HG03565 (cell line): ENCODE results near the gene HIVEP1.
"Not testable (repeated sequence)": the region's sequence is repeated elsewhere in the genome, so short reads cannot be mapped to it uniquely, and the experiment has no call there.

ENCODE experiments used
- ATAC-seq: cut with Tn5 transposase; IDR thresholded peaks from one replicate; pipeline ENCODE4 v1.9.1; 2021; ENCODE audit warnings: mild to moderate bottlenecking, moderate library complexity; ENCODE audit not compliant: unreplicated experiment

HIVEP1 gene

DNA sequence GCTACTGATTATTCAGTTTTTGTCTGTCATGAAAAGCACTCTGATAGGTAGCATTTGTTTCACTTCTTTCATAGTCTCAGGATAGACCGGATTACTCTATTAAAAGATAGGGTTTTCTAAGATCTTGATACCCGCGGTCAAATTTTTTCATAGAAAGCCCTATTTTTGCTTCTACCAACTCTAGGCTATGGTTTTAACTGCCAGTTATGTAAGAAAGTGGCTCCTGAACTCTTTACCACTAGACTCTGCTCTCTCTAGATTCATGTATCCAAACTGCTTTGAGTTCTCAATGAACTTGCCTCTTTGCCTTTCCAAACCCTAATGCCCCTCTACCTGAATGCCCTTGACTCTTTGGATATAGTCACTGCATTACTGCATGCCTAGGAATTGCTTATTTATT is 70.3 kb downstream of the HIVEP1 start:
- ATAC-seq, result no peak

- ATAC-seq, result no peak
Measured at GRCh38 chr6:12083302-12083701, 71.2 kb downstream of the HIVEP1 start.

GRCh38 chr6:12083763-12084162 is 71.7 kb downstream of the HIVEP1 start:
- no peak for ATAC-seq

DNA sequence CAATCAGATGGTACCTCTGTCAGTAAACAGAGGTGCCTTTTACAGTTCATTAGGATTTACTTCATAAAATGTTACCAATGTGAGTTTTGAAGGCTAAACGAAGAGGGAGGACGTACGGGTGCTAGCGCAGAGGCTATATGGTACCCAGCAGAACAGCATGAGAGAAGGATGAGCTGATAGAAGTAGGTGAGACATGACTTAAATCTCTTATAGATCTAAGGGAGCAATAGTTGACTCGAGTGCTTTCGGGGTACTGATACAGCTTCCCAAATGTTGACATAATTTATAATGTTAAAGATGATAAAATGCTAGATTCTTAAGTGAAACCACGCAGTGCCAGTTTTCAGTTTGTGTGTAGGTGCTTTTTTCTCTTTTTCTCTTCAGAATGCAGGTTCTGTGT is 72.6 kb downstream of the HIVEP1 start:
- no peak for ATAC-seq

- ATAC-seq, result no peak
Measured at GRCh38 chr6:12088531-12088930, 76.4 kb downstream of the HIVEP1 start.

- no peak for ATAC-seq
Measured at GRCh38 chr6:12090714-12091113, 78.6 kb downstream of the HIVEP1 start.

- no peak for ATAC-seq
Measured at GRCh38 chr6:12092762-12093161, 80.7 kb downstream of the HIVEP1 start.

GRCh38 chr6:12094689-12095088 is 82.6 kb downstream of the HIVEP1 start:
- ATAC-seq, result no peak

DNA sequence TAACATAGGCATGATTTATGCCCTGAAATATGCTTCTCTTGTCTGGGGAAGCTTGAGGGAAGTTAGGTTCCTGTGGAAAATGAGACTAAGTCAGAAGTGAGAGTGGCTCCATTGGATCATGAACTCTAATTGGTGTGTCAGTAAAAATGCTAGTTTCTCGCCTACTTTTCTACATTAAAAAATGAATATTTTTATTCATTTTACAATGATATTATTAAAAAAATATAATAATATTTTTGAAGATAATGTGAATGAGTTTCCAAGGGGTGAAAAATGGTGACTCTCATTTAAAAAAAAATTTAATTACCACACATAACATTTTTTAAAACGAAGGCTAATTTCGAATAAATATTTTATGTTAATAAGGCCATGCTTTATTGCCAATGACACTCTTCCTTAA is 84.2 kb downstream of the HIVEP1 start:
- no peak for ATAC-seq

- no peak for ATAC-seq
Measured at GRCh38 chr6:12097791-12098190, 85.7 kb downstream of the HIVEP1 start.

- ATAC-seq, result no peak
Measured at GRCh38 chr6:12099623-12100338, 87.7 kb downstream of the HIVEP1 start.

- no peak for ATAC-seq
Measured at GRCh38 chr6:12101048-12101447, 88.9 kb downstream of the HIVEP1 start.

GRCh38 chr6:12101653-12102312 is 89.7 kb downstream of the HIVEP1 start:
- ATAC-seq, result no peak

DNA sequence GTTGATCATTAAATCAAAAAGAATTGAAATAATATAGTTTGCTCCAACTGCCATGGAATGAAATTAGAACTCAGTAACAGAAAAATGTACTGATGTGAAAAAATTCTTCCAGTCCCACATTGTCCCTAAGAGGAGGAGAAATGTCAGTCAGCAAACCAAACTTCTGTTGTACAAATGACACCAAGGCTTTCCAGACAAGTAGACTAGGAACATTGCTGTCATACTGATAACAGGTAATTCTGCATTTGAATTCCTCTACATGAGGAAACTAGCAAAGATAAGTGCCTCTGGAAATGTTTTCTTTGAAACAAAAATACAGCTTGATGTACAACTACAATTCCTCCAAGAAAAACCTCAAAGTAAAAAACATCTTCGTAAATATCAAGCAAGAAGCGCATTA is 90.2 kb downstream of the HIVEP1 start:
- no peak for ATAC-seq

DNA sequence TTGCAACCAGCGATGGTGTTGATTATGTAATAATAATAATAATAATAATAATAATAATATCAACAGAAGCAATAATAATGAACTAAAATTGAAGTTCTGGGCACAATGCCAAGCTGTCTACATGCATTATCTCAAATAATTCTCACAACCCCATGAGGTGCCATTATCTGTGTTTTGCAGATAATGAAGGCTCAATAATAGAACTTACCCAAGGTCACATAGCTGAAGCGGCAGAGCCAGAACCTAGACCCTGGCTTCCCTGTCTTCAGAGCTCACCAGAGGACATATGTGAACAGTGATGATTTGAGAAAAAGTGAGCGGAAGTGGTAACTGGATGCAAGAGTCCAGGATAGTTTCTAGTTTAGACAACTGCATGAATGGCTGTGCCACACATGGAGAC is 91.0 kb downstream of the HIVEP1 start:
- ATAC-seq, result no peak

DNA sequence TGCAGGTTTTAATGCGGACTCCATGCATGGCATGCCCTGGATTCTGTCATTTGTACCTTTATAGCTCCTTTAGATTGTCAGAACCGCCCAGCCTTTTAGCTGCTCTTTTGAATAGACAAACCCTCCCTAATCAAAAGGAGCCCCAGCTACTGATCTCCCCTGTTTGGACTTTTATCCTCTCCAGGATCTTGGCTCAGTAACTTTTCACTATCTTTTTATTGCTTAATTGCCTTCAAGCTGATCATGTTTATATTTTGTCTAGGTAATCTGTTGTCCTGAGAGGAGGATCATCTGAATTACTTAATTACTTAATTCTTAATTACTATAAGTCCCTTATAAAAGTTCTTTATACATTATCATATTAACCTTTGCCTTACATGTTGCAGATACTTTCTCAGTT is 93.2 kb downstream of the HIVEP1 start:
- no peak for ATAC-seq

- not testable (repeated sequence) for ATAC-seq
Measured at GRCh38 chr6:12108376-12108775, 96.3 kb downstream of the HIVEP1 start.

GRCh38 chr6:12110523-12111362 is 98.6 kb downstream of the HIVEP1 start:
- no peak for ATAC-seq

DNA sequence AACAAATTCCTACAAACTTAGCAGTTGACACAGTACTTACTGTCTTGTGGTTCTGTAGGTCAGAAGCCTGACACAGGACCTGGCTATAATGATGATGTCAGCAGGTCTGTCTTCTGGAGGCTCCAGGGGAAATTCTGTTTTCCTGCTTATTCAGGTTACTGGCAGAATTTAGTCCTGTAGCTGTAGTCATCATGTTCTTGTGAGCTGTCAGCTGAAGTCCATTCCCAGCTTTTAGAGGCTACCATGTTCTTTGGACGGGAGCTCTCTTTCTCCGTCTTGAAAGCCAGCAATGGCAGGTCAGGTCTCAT is 99.2 kb downstream of the HIVEP1 start:
- no peak for ATAC-seq

- ATAC-seq, result no peak
Measured at GRCh38 chr6:12112540-12113189, 100.6 kb downstream of the HIVEP1 start.

GRCh38 chr6:12113190-12113577 is 101.1 kb downstream of the HIVEP1 start:
- no peak for ATAC-seq
